ENCODE measurements around the gene OR4A16. TPM values are rescaled to one million over a fixed set of nuclear protein-coding genes. Genes with fewer than 3 reads are reported as not detected.

Gene OR4A16, protein sequence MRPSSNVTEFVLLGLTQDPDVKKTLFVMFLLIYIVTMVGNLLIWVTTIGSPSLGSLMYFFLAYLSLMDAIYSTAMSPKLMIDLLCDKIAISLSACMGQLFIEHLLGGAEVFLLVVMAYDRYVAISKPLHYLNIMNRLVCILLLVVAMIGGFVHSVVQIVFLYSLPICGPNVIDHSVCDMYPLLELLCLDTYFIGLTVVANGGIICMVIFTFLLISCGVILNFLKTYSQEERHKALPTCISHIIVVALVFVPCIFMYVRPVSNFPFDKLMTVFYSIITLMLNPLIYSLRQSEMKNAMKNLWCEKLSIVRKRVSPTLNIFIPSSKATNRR
- not detected in 2 replicates for total RNA-seq

DNA sequence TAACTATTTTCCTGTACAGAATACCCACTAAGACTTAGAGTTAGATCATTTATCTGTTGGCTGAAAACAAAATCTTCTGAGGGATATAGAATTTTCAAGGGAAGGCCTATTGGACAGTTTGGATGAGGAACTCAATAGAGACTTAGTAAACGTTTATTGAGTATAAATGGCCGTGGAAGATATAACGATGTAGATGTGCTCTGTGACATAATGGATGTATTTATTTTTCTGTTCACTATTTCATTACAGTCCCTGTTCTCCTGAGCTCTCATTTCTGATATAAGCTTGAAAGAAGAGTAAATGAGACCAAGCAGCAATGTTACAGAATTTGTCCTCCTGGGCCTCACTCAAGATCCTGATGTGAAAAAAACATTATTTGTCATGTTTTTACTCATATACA lies at the start of gene OR4A16:
Gene OR4A16 (plus strand): TSS at position 301 of the 400 bp plus-strand sequence. CDS start 0 bp downstream, at position 301.

DNA sequence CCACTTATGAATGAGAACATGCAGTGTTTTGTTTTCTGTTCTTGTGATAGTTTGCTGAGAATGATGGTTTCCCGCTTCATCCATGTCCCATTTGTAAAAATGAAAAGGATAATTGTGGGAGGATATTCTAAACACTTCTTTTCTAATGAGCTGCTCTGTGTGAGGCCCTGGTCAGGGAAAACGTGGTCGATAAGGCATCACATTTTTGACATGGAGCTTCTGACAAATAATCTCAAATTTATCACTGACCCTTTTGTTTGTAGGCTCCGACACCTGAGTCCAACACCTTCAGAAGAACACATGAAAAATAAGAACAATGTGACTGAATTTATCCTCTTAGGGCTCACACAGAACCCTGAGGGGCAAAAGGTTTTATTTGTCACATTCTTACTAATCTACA lies 24.7 kb downstream of the OR4A16 start, which contains the start of gene OR4A15:
Gene OR4A15 (plus strand): TSS at position 301 of the 400 bp plus-strand sequence. CDS start 0 bp downstream, at position 301.

Other genes starting within 250 kb of the OR4A16 start
- not detected in 2 replicates for gene TRIM48, start 81.0 kb upstream of the OR4A16 start, total RNA-seq
- not detected in 2 replicates for gene OR4A15, start 24.8 kb downstream of the OR4A16 start, total RNA-seq
- not detected in 2 replicates for gene OR4C15, start 211.3 kb downstream of the OR4A16 start, total RNA-seq
- gene OR4C16, start 228.9 kb downstream of the OR4A16 start, total RNA-seq: not detected in 2 replicates